Endothelial cell (in vitro differentiated cells): ENCODE measurements around the gene SHISA9. TPM values are rescaled to one million over a fixed set of nuclear protein-coding genes. Genes with fewer than 3 reads are reported as not detected.

ENCODE experiments used
- DNase-seq: peaks from one replicate; pipeline ENCODE4 v3.0.0; 2021; ENCODE audit warnings: low spot score
- H3K27ac Mint-ChIP-seq: one replicate; pipeline ENCODE4 v1.8.0; 2021; ENCODE audit warnings: mixed read lengths, inconsistent platforms; ENCODE audit not compliant: unreplicated experiment
- H3K27me3 Mint-ChIP-seq: one replicate; pipeline ENCODE4 v1.8.0; 2021; ENCODE audit warnings: mild to moderate bottlenecking, moderate library complexity, mixed read lengths, inconsistent platforms; ENCODE audit not compliant: unreplicated experiment
- H3K36me3 Mint-ChIP-seq: one replicate; pipeline ENCODE4 v1.8.0; 2021; ENCODE audit warnings: mild to moderate bottlenecking, low read depth, mixed read lengths, inconsistent platforms; ENCODE audit not compliant: unreplicated experiment
- H3K4me1 Mint-ChIP-seq: one replicate; pipeline ENCODE4 v1.8.0; 2021; ENCODE audit warnings: mild to moderate bottlenecking, mixed read lengths, inconsistent platforms; ENCODE audit not compliant: unreplicated experiment
- H3K4me3 Mint-ChIP-seq: one replicate; pipeline ENCODE4 v1.8.0; 2021; ENCODE audit warnings: mild to moderate bottlenecking, mixed read lengths, inconsistent platforms; ENCODE audit not compliant: unreplicated experiment
- H3K9me3 Mint-ChIP-seq: one replicate; pipeline ENCODE4 v1.8.0; 2021; ENCODE audit warnings: mixed read lengths, inconsistent platforms; ENCODE audit not compliant: unreplicated experiment
- CTCF ChIP-seq: fragments of 200-600 bp; sonication (generic); IDR thresholded peaks from one replicate; pipeline ENCODE4 v1.5.0; 2021; ENCODE audit warnings: antibody characterized with exemption; ENCODE audit not compliant: unreplicated experiment
- total RNA-seq: library from RNA; stranded (reverse); fragmentation: NEBNext Ultra II Directional; extraction: Animal tissue kit (Norgen Biotek cat#: 25700); gene quantifications from one replicate; pipeline ENCODE4 v1.2.1, GENCODE V29; 2021; ENCODE audit not compliant: unreplicated experiment

The SHISA9 gene
- total RNA-seq, 1 donor from 2014 or later = 0.49 TPM

- no peaks in the 10 kb centered on the region for H3K36me3 Mint-ChIP-seq
- no peak overlapping the region for H3K27ac Mint-ChIP-seq
- H3K9me3 Mint-ChIP-seq = no peaks in the 10 kb centered on the region
- H3K4me3 Mint-ChIP-seq = no peak overlapping the region
- TF ChIP-seq CTCF = no peak
- peaks cover 2% of the 10 kb centered on the region for H3K27me3 Mint-ChIP-seq
- DNase-seq = no peak
- H3K4me1 Mint-ChIP-seq = no peaks in the 10 kb centered on the region
These were observed 198.4 kb downstream of the SHISA9 start for GRCh38 chr16:13099822-13100221.

- no peak overlapping the region for H3K27ac Mint-ChIP-seq
- H3K4me1 Mint-ChIP-seq = no peaks in the 10 kb centered on the region
- H3K27me3 Mint-ChIP-seq = peaks cover 2% of the 10 kb centered on the region
- no peak for TF ChIP-seq CTCF
- no peaks in the 10 kb centered on the region for H3K36me3 Mint-ChIP-seq
- H3K9me3 Mint-ChIP-seq = no peaks in the 10 kb centered on the region
- DNase-seq = no peak
- no peak overlapping the region for H3K4me3 Mint-ChIP-seq
These were observed 199.6 kb downstream of the SHISA9 start for GRCh38 chr16:13100970-13101369.

- H3K27me3 Mint-ChIP-seq = peaks cover 2% of the 10 kb centered on the region
- no peaks in the 10 kb centered on the region for H3K9me3 Mint-ChIP-seq
- H3K27ac Mint-ChIP-seq = no peak overlapping the region
- no peak overlapping the region for H3K4me3 Mint-ChIP-seq
- H3K4me1 Mint-ChIP-seq = no peaks in the 10 kb centered on the region
- DNase-seq = no peak
- H3K36me3 Mint-ChIP-seq = no peaks in the 10 kb centered on the region
- TF ChIP-seq CTCF = no peak
These were observed 200.4 kb downstream of the SHISA9 start for GRCh38 chr16:13101828-13102227.

GRCh38 chr16:13102401-13102800, 201.0 kb downstream of the SHISA9 start:
- no peak overlapping the region for H3K27ac Mint-ChIP-seq
- H3K9me3 Mint-ChIP-seq = no peaks in the 10 kb centered on the region
- H3K4me1 Mint-ChIP-seq = no peaks in the 10 kb centered on the region
- H3K36me3 Mint-ChIP-seq = no peaks in the 10 kb centered on the region
- DNase-seq = no peak
- no peak for TF ChIP-seq CTCF
- H3K27me3 Mint-ChIP-seq = peaks cover 2% of the 10 kb centered on the region
- H3K4me3 Mint-ChIP-seq = no peak overlapping the region

- no peaks in the 10 kb centered on the region for H3K4me1 Mint-ChIP-seq
- H3K27ac Mint-ChIP-seq = no peak overlapping the region
- H3K4me3 Mint-ChIP-seq = no peak overlapping the region
- TF ChIP-seq CTCF = no peak
- DNase-seq = no peak
- H3K36me3 Mint-ChIP-seq = no peaks in the 10 kb centered on the region
- H3K27me3 Mint-ChIP-seq = peaks cover 2% of the 10 kb centered on the region
- H3K9me3 Mint-ChIP-seq = no peaks in the 10 kb centered on the region
These were observed 202.6 kb downstream of the SHISA9 start for GRCh38 chr16:13103831-13104530.
